ENCODE results near the gene PTGES3. TPM values are rescaled to one million over a fixed set of nuclear protein-coding genes. Genes with fewer than 3 reads are reported as not detected.
"Not testable (repeated sequence)": the region's sequence is repeated elsewhere in the genome, so short reads cannot be mapped to it uniquely, and the experiment has no call there.

PTGES3 gene
- total RNA-seq, 2 donors from 2014 or later = 149 to 160 TPM

DNA sequence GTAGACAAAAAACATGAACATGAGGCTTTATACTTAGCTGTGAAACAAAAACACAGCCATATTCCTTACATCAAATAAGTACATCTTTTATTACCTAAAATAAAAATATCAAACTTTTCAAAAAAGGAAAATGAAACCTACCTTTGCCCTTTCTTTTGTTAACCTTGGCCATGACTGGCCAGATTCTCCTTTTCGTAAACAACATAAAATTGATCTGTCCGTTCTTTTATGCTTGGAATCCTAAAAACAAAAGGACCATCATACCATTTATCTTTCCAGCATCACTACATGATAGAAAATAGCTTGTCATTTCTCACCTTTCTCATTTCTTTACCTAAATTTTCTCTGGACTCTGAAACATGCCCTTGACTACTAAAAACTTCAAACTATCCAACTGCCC lies 16.5 kb downstream of the PTGES3 start:
- intact Hi-C loops (cut with DNase I, micrococcal nuclease) = no loop called here
- peak; percentile 38 for ATAC-seq
- DNase-seq = no peak

DNA sequence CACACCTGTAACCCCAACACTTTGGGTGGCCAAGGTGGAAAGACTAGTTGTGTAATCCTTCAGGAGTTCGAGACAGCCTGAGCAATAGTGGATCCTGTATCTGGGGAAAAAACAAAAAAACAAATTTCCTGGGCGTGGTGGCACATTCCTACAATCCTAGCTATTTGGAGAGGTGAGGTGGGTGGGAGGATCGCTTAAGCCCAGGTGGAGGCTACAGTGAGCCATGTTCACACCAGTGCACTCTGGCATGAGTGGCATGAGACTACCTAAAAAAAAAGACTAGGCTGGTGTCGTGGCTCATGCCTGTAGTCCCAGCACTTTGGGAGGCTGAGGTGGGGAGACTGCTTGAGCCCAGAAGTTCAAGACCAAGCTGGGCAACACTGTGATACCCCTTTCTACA lies 17.2 kb downstream of the PTGES3 start:
- intact Hi-C loops (cut with DNase I, micrococcal nuclease) = no loop called here
- DNase-seq (no peak), ATAC-seq (peak; percentile 17)

DNA sequence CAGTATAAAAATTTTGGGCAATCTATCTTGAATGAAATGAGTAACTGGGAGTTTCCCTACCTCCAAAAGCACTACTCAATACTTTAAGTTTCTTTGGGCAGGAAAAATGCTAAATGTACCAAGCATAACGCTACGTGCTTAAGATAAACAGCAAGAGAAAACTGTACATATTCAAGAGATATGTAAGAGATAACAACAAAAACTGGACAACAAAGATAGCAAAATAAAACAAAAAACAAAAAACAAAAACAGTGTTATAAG lies 20.0 kb downstream of the PTGES3 start:
- intact Hi-C loops (cut with DNase I, micrococcal nuclease) = no loop called here
- no peak for ATAC-seq

DNA sequence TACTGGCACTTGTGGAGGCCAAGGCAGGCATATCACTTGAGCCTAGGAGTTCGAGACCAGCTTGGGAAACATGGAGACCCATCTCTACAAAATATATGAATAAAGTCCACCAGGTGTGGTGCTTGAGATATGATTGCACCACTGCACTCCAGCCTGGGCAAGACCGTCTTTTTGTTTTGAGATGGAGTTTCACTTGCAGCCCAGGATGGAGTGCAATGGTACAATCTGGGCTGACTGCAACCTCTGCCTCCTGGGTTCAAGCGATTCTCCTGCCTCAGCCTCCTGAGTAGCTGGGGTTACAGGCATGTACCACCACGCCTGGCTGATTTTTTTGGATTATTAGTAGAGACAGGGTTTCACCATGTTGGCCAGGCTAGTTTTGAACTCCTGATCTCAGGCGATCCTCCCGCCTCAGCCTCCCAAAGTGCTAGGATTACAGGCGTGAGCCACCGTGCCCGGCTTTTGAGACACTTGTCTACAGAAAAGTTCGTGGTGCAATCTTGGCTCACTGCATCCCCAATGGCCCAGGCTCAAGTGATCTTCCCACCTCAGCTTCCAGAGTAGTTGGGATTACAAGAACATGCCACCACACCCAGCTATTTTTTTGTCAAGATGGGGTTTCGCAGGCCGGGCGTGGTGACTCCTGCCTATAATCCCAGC lies 26.0 kb downstream of the PTGES3 start:
- intact Hi-C loops (cut with DNase I, micrococcal nuclease) = no loop called here
- ATAC-seq (peak; percentile 2), DNase-seq (peak in 1 of 2 donors; percentile 8)

More for the DNA sequence above, 20.0 kb downstream of the PTGES3 start:
- DNase-seq = no peak

DNA sequence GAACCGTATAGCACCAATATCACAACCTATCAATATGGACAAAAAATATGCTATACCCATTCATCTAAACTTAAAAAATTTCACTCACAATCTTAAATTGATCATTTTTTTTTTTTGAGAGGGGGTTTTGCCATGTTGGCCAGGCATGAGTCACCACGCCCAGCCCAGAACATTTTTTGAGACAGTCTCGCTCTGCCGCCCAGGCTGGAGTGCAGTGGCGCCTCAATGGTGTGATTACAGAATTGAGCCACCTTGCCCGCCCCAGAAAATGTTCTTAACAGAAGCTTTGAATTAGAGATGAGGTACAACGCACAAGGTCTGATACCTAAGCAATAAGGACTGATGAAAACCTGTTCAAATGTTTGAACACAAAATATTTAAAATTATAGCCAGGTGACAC lies 26.5 kb downstream of the PTGES3 start:
- intact Hi-C loops (cut with DNase I, micrococcal nuclease) = no loop called here
- DNase-seq = no peak
- ATAC-seq = no peak

DNA sequence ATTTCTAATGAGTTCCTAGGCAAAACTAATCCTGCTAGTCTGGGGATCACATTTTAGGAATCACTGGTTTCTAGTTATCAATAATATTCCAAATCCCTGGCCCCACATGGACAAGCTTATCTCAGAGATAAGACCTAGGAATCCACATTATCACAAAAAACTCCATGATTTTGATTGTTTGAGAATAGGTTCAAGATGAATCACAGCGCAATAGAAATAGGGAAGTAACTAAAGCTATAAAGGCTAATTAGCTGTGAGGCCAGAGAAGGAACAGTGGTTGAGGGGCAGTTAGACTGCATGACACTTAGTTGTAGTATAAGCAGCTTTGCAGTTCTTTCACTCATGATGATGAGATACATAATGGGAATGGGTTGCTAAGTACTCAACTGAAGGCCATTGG lies 29.2 kb downstream of the PTGES3 start:
- ATAC-seq (peak; percentile 68), DNase-seq (no peak)
- intact Hi-C loops (cut with DNase I, micrococcal nuclease) = no loop called here

DNA sequence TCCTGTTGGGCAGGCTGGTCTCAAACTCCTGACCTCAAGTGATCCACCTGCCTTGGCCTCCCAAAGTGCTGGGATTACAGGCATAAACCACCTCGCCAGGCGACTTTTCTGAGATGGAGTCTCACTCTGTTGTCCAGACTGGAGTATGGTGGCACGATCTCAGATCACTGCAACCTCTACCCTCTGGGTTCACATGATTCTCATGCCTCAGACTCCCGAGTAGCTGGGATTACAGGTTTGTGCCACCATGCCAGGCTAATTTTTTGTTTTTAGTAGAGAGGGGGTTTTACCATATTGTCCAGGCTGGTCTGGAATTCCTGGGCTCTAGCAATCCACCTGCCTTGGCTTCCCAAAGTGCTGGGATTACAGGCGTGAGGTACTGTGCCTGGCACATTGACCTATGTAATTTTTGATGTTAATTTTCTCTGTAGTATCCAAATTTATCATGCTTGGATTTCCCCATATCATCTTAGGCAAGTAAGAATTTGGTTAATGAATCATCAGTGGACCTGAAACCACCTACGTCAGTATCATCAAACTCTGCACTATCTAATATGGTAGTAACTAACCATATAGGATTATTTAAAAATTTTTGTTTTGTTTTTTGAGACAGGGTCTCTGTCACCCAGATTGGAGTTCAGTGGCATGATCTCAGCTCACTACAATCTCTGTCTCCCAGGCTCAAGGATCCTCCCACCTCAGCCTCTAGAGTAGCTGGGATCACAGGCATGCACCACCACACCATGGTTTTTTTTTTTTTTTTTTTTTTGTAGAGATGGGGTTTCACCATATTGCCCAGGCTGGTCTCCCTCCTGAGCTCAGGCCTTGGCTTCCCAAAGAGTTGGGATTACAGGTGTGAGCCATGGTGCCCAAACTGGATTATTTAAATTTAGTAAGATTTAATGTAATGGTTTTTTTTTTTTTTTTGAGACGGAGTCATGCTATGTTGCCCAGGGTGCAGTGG lies 30.4 kb downstream of the PTGES3 start:
- intact Hi-C loops (cut with DNase I, micrococcal nuclease) = no loop called here
- ATAC-seq = no peak
- no peak for DNase-seq

DNA sequence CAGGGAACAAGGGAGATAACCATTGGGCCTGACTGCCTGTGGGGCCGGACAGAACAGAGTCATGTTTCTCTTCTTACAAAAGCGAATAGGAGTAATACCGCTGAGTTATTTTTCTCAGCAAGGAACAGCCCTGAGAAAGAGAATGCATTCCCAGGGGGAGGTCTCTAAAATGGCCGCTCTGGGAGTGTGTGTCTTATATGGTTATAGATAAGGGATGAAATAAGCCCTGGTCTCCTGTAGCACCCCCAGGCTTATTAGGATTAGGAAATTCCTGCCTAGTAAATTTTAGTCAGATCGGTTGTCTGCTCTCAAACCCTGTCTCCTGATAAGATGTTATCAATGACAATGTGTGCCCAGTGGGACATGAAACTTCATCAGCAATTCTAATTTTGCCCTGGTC lies 34.3 kb downstream of the PTGES3 start:
- ATAC-seq; DNase-seq; intact Hi-C loops (cut with DNase I, micrococcal nuclease): not testable (repeated sequence)

DNA sequence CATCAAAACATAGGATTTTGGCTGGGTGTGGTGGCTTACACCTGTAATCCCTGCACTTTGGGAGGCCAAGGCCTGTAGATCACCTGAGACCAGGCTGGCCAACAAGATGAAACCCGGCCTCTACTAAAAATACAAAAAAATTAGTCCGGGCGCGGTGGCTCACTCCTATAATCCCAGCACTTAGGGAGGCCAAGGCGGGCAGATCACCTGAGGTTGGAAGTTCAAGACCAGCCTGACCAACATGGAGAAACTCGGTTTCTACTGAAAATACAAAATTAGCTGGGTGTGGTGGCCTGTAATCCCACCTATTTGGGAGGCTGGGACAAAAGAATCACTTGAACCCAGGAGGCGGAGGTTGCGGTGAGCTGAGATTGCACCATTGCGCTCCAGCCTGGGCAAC lies 40.1 kb downstream of the PTGES3 start:
- DNase-seq = peak in 1 of 2 donors; percentile 8
- not testable (repeated sequence) for ATAC-seq
- intact Hi-C loops (cut with DNase I, micrococcal nuclease) = loop anchor here in 1 of 2 donors (10.0 kb wide), 1 partner anchor 77 kb away; the partner anchor contains the start of gene NACA

DNA sequence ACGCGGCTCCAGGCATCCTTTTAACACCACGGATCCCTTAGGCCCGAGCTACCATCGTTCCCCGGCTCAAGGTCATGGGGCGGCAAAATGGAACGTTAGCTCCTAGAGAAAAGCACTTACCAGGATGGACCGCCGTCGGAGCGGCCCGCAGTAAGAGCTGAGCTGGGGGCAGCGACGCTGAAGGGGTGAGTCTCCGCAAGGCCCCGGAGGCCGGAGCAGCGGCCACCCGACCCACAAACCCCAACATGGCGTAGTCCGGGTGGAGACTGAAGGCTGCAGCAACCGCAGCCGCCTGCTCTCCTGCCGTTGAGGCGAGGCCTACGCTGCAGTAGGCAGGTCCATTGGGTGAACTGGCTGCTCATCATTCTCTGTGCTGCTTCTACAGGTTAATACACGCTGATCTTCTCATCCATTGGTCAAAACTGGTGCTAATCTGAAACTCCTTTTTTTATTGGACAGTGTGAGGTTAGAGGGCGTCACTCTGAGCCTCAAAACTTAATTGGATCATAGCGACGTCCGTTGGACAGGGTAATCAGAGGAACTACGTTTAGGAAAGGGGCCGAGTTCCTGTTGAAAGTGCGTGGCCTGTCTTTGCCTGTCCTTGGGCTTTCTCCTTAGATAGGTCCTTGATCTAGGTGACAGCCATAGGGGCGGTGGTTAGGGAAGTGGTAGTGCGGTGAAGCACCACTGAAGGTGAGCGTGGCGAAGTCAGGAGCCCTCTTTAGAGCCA lies 42.2 kb downstream of the PTGES3 start, which contains the start of gene ATP5F1B:
Gene ATP5F1B, minus strand, starts transcription at position 268 of the 730 bp plus-strand sequence. Its CDS starts 21 bp downstream, at position 247.
- intact Hi-C loops (cut with DNase I, micrococcal nuclease) = loop anchor here in 1 of 2 donors (10.0 kb wide), 1 partner anchor 79 kb away; the partner anchor contains the start of gene NACA
- peak; percentile 93 to 98 for DNase-seq
- ATAC-seq = peak; percentile 93

DNA sequence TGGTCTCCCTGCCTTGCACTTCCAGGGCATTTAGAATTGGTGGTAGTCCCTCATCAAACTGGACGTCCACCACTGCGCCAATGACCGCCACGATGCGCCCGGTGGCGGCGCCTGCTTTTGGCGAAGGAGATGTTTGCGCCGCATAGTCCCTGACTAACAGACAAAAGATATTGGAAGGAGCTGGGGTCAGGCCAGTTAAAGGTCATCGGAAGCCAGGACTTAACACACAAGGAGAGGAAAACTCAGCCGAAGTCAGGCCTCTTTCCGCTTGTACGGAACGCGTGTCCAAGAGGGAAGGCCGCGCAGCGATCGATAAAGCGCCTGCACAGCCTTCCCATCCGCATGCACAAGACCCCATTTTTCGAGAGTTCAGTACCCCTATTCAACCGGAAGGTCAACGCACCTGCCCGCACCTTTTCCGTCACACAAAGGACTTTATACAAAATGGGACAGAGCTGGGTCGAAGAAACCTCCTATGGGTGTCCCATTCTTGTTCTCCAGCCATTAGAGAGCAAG lies 42.8 kb downstream of the PTGES3 start:
- ATAC-seq (peak; percentile 13), DNase-seq (peak in 1 of 2 donors; percentile 37)
- intact Hi-C loops (cut with DNase I, micrococcal nuclease) = loop anchor here in 1 of 2 donors (10.0 kb wide), 1 partner anchor 80 kb away; the partner anchor contains the start of gene NACA

DNA sequence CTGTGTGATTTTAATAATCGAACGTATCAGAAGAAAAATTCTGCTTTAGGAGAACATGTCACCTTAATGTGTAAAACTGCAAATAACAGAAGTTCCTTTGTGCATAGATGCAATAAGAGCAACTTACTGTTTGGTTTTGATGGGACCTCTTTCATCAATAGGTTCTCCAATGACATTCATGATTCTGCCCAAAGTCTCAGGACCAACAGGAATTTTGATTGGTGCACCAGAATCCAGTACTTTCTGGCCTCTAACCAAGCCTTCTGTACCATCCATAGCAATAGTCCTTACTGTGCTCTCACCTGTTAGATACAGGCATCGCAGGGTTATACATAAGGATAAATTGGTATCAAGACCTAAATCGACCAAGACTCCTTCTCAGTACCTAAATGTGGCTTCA lies 43.4 kb downstream of the PTGES3 start:
- intact Hi-C loops (cut with DNase I, micrococcal nuclease) = loop anchor here in 1 of 2 donors (10.0 kb wide), 1 partner anchor 80 kb away; the partner anchor contains the start of gene NACA
- DNase-seq (no peak), ATAC-seq (no peak)

DNA sequence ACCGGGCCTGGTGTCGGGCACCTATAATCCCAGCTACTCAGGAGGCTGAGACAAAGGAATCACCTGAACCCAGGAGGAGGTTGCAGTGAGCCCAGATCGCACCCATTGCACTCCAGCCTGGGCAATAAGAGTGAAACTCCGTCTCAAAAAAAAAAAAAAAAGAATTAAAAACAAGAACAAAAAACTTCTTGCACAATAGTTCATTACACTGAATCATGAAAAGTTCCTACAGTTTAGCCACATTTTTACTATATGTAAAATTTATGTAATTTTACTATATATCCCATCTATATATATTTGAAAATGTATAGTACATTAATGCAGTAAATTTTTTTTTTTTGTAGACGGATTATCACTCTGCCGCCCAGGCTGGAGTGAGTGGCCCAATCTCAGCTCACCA lies 46.9 kb downstream of the PTGES3 start:
- intact Hi-C loops (cut with DNase I, micrococcal nuclease) = loop anchor here in 1 of 2 donors (10.0 kb wide), 1 partner anchor 84 kb away; the partner anchor contains the start of gene NACA
- ATAC-seq = no peak
- no peak for DNase-seq

DNA sequence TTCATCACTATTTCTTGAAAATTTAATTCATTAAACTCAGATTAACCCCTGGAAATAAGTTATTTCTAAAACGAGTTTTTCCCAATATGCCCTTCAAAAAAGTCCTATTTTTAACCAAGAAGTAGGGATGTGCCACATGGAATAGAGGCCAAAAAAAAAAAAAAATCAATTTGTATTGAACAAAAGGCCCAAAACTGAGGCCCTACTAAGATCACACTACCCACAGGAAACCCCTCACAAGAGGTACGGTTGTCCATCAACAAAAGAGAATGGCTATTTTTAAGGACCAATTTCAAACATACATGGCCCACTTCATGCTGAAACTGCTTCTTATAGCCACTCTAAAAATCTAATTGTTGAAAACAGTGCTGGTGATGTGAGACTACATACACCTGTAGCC lies 50.5 kb downstream of the PTGES3 start:
- intact Hi-C loops (cut with DNase I, micrococcal nuclease) = loop anchor here in 1 of 2 donors (10.0 kb wide), 1 partner anchor 47 kb away; the partner anchor contains the start of gene PTGES3
- DNase-seq (no peak), ATAC-seq (no peak)

DNA sequence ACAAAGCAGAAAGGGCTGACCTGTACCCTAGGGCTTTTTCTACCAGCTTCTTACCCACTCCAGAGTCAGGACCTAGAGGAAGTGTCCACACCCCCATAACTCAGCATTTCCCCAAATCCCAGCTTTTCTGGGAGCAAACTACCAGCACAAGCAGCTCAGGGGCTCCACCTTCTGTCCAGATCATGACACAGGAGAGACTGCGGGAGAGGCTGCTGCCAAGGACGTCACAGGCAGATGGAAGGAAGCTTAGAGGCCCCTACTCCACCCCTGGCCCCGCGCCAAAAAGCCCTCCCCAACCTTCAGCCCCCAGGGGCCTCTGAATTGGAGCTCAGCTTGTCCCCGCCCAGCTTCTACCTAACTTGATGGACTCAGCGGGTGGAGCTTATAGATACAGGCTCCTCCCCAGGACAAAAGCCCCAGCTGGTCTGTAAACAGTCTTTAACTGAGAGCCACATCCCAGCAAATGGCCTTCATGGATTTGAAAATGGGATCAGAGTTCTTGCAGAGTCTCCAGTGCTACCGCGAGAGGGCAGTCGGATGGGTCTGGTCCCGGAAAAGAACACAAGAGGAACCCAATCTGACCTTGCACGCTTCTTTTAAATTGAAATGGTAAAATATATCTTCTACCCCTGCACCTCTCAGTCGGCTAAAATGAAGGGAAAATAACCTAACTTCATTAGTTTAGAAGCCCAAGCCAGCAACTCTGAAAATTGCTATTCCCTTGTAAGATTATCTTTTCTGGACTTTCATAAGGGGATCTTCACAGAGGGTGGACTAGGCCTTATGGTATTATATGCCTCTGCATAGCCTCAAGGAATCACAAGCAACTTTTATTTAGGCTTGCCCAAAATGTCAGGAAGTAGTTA lies 51.2 kb downstream of the PTGES3 start:
- DNase-seq (peak; percentile 99 to 100), ATAC-seq (peak; percentile 67)
- intact Hi-C loops (cut with DNase I, micrococcal nuclease) = loop anchor here in 1 of 2 donors (10.0 kb wide), 1 partner anchor 48 kb away; the partner anchor contains the start of gene PTGES3

DNA sequence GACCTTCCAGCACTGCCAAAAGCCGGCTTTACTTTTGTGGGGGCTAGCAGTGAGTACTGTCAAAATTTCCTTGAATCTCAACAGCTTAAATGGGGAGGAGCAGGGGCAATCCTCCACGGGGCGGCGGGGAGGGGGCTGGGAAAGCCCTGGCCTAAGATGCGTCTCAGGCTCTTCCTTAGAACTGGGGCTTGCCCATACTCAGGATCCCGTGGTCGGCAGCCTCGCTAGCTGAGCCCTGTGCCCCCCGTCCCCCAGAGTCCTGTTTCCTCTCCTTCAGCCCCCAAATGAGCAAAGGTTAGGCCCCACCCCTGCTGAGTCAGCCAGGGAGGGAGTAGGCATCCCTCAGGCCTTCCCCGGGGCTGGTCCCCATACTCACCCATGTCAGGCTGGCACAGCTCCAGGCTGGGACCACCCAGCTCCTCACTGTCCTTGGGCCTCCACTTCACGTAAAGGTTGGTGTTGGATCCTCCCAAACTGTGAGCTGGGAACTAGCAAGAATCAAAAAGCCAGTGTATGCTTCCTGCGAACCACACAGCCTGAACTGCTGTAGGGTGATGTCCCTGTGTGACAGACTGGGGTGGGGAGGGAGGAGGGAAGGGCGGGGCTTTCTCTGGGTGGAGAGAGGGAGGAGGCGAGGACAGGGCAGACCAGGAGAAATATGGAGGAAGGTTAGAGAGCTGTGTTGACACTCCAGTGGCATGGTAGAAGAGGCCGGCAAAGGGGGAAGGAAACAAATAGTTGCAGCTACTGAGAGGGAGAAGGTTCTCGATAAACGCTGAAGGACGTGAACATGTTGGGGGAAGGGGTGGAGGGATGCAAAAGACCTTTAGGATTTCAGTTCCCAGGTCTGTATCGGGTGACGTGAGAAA lies 52.0 kb downstream of the PTGES3 start:
- peak; percentile 91 to 97 for DNase-seq
- intact Hi-C loops (cut with DNase I, micrococcal nuclease) = loop anchor here in 1 of 2 donors (10.0 kb wide), 1 partner anchor 49 kb away; the partner anchor contains the start of gene PTGES3
- ATAC-seq = peak; percentile 67

Measured in left colon (tissue), 2 donors.